Neuronal stem cell (in vitro differentiated cells): ENCODE data around the gene TCHH.

Experiments used
- DNase-seq: peaks from one replicate; pipeline ENCODE4 v3.0.0-alpha.2; 2013; ENCODE audit warnings: low spot score
- H2AFZ ChIP-seq: one replicate; pipeline ENCODE4 v1.6.1; 2013; ENCODE audit warnings: mild to moderate bottlenecking, low read length, inconsistent platforms
- H2AK5ac ChIP-seq: 2 replicates; pipeline ENCODE4 v1.6.1; 2013; ENCODE audit warnings: low read depth, mild to moderate bottlenecking, inconsistent platforms, low read length, moderate library complexity, mixed read lengths
- H2BK120ac ChIP-seq: 2 replicates; pipeline ENCODE4 v1.6.1; 2013; ENCODE audit warnings: low read depth, mild to moderate bottlenecking, inconsistent platforms, low read length, moderate library complexity, mixed read lengths
- H2BK12ac ChIP-seq: one replicate; pipeline ENCODE4 v1.6.1; 2013; ENCODE audit warnings: low read length, inconsistent platforms
- H2BK15ac ChIP-seq: 2 replicates; pipeline ENCODE4 v1.6.1; 2013; ENCODE audit warnings: mild to moderate bottlenecking, low read length, inconsistent platforms, mixed read lengths
- H2BK5ac ChIP-seq: one replicate; pipeline ENCODE4 v1.6.1; 2013; ENCODE audit warnings: inconsistent platforms, mild to moderate bottlenecking, low read length, moderate library complexity
- H3K14ac ChIP-seq: one replicate; pipeline ENCODE4 v1.6.1; 2013; ENCODE audit warnings: low read length, inconsistent platforms
- H3K18ac ChIP-seq: 2 replicates; pipeline ENCODE4 v1.6.1; 2013; ENCODE audit warnings: low read length, inconsistent platforms
- H3K23ac ChIP-seq: 2 replicates; pipeline ENCODE4 v1.6.1; 2013; ENCODE audit warnings: low read depth, mild to moderate bottlenecking, mixed read lengths, low read length, inconsistent platforms; ENCODE audit not compliant: poor library complexity
- H3K27ac ChIP-seq: replicated peaks from 3 replicates; pipeline ENCODE4 v1.5.1; 2013; ENCODE audit warnings: low read length, inconsistent platforms
- H3K27me3 ChIP-seq, 3 experiments: 2 replicates each; pipeline ENCODE4 v1.6.1; 2013; ENCODE audit warnings: low read length in 3 of 3, mild to moderate bottlenecking in 2 of 3, inconsistent platforms in 1 of 3, low read depth in 1 of 3, mixed read lengths in 1 of 3, moderate library complexity in 1 of 3; ENCODE audit not compliant: control insufficient read depth in 3 of 3, insufficient read depth in 3 of 3
- H3K36me3 ChIP-seq, 2 donors: replicated peaks in 1 of 2; 2 replicates each; pipeline ENCODE4 v1.6.1; 2013; ENCODE audit warnings: low read length in 2 of 2; ENCODE audit not compliant: control insufficient read depth in 2 of 2, insufficient read depth in 2 of 2
- H3K4ac ChIP-seq: 2 replicates; pipeline ENCODE4 v1.6.1; 2013; ENCODE audit warnings: inconsistent platforms, mild to moderate bottlenecking, low read length, moderate library complexity
- H3K4me1 ChIP-seq, 2 donors: 1 replicate in 1 of 2; 2 replicates in 1 of 2; pipeline ENCODE4 v1.6.1; 2013; ENCODE audit warnings: low read length in 2 of 2, low read depth in 1 of 2; ENCODE audit not compliant: control insufficient read depth in 2 of 2, insufficient read depth in 1 of 2
- H3K4me2 ChIP-seq: one replicate; pipeline ENCODE4 v1.6.1; 2013; ENCODE audit warnings: mild to moderate bottlenecking, low read length, inconsistent platforms; ENCODE audit not compliant: insufficient read depth, poor library complexity, severe bottlenecking
- H3K4me3 ChIP-seq, 2 donors: 2 replicates each; pipeline ENCODE4 v1.5.1; 2013; ENCODE audit warnings: low read length in 2 of 2, mild to moderate bottlenecking in 2 of 2, inconsistent platforms in 1 of 2, moderate library complexity in 1 of 2
- H3K79me1 ChIP-seq: one replicate; pipeline ENCODE4 v1.6.1; 2013; ENCODE audit warnings: low read depth, mild to moderate bottlenecking, inconsistent platforms, low read length, moderate library complexity
- H3K9ac ChIP-seq: one replicate; pipeline ENCODE4 v1.6.1; 2013; ENCODE audit warnings: mild to moderate bottlenecking, low read depth, low read length, inconsistent platforms; ENCODE audit not compliant: poor library complexity
- H3K9me3 ChIP-seq, 2 donors: replicated peaks in 1 of 2; 2 replicates each; pipeline versions ENCODE3 to v1.6.1; 2013; ENCODE audit warnings: low read length in 2 of 2, mild to moderate bottlenecking in 2 of 2, inconsistent platforms in 1 of 2, low read depth in 1 of 2, mixed read lengths in 1 of 2, moderate library complexity in 1 of 2; ENCODE audit not compliant: control insufficient read depth in 2 of 2, insufficient read depth in 1 of 2
- H4K8ac ChIP-seq: one replicate; pipeline ENCODE4 v1.6.1; 2013; ENCODE audit warnings: low read depth, mild to moderate bottlenecking, inconsistent platforms, low read length, moderate library complexity
- H4K91ac ChIP-seq: one replicate; pipeline ENCODE4 v1.6.1; 2013; ENCODE audit warnings: low read length, low read depth, mild to moderate bottlenecking, inconsistent platforms; ENCODE audit not compliant: poor library complexity
- WGBS, 2 donors: extraction: QIAGEN DNeasy Blood & Tissue Kit; methylation state at CpG; one replicate each; pipeline ENCODE4 v1.1.7; 2013; ENCODE audit warnings: missing lambda C conversion rate in 2 of 2, mixed read lengths in 1 of 2; ENCODE audit not compliant: insufficient read length in 2 of 2, insufficient replicate concordance in 1 of 2; ENCODE audit errors: extremely low coverage in 2 of 2; 5-methylcytosine and 5-hydroxymethylcytosine counted together

Gene TCHH

GRCh38 chr1:152160576-152160975 lies 45.3 kb upstream of the TCHH start:
- Histone ChIP-seq H3K79me1 (no peaks in the 10 kb centered on the region), H2AK5ac (no peak overlapping the region), H2AFZ (no peak overlapping the region), H3K4me3 (no peak overlapping the region), H3K36me3 (no peaks in the 10 kb centered on the region), H3K9ac (no peak overlapping the region), H3K23ac (no peak overlapping the region), H4K8ac (no peak overlapping the region), H3K4me2 (no peak overlapping the region), H2BK120ac (no peak overlapping the region), H2BK12ac (no peak overlapping the region), H3K27ac (no peak overlapping the region), H3K14ac (no peak overlapping the region), H3K27me3 (peaks cover 0 to 4% (median 0%) of the 10 kb centered on the region in 3 experiments), H3K4me1 (no peaks in the 10 kb centered on the region), H3K18ac (no peak overlapping the region), H2BK5ac (no peak overlapping the region), H3K9me3 (peaks cover 0 to 3% of the 10 kb centered on the region in 2 donors), H2BK15ac (no peak overlapping the region), H3K4ac (no peak overlapping the region), H4K91ac (no peak overlapping the region)
- no peak for DNase-seq
- no CpG with 5 or more reads among the region's 3 CpGs for WGBS, 2 donors

DNA sequence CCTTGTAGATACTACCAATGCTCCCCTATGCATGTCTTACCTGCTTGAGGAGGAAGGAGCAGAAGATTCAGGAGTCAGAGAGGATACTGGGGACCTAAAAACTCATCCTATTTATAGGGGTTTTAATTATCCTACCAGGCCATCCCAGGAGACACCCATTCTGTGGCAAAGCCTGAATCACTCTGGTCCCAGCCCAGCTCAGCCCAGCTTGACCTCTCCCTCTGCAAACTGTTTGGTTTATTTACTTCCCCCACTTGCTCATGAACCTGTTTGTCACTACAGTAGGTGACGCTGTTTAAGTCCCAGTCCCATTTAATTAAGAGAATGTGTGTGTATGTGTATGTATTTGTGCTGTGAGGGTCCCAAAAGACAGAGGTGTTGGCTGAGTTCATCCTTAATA lies 43.9 kb upstream of the TCHH start, which contains the start of gene RPTN:
Gene RPTN, minus strand, starts transcription at position 85 of the 400 bp plus-strand sequence. CDS start 1,339 bp downstream, outside the sequence.
- Histone ChIP-seq H4K8ac (no peak within 1 kb of the TSS), H3K27ac (no peak within 1 kb of the TSS), H2AFZ (no peak within 1 kb of the TSS), H3K18ac (no peak within 1 kb of the TSS), H2BK5ac (no peak within 1 kb of the TSS), H3K9ac (no peak within 1 kb of the TSS), H3K4me3 (no peak within 1 kb of the TSS), H3K4me1 (no peaks in the 10 kb centered on the region), H3K27me3 (peaks cover 0 to 4% (median 0%) of the 10 kb centered on the region in 3 experiments), H3K14ac (no peak within 1 kb of the TSS), H2AK5ac (no peak within 1 kb of the TSS), H3K4ac (no peak within 1 kb of the TSS), H3K23ac (no peak within 1 kb of the TSS), H3K79me1 (no peaks in the 10 kb centered on the region), H4K91ac (no peak within 1 kb of the TSS), H3K36me3 (no peaks in the 10 kb centered on the region), H3K4me2 (no peak within 1 kb of the TSS), H2BK120ac (no peak within 1 kb of the TSS), H2BK12ac (no peak within 1 kb of the TSS), H2BK15ac (no peak within 1 kb of the TSS), H3K9me3 (peaks cover 0 to 7% of the 10 kb centered on the region in 2 donors)
- DNase-seq: no peak
- WGBS, 2 donors: no CpG with 5 or more reads among the region's 1 CpG

DNA sequence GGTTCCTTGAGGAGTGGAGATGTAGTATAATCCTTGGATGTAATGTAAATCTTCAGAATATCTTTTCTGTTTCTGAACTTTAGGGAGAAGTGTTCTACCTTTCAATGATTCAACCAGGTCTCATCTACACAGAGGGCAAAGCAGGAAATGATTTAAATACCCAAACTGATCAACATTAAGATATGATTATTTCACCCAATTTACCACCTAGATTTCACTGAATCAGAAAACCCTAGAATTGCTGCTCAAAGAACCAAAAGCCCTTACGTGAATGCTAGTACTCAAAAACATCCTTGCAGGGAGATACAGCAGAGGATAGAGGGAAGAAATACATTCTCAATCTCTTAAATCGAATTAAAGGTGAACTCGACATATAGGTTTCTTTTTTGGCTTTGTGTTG lies 38.8 kb upstream of the TCHH start:
- no peak overlapping the region for H3K18ac ChIP-seq
- H2BK120ac ChIP-seq: no peak overlapping the region
- H3K79me1 ChIP-seq: no peaks in the 10 kb centered on the region
- H3K9ac ChIP-seq: no peak overlapping the region
- no peak overlapping the region for H4K8ac ChIP-seq
- no peak overlapping the region for H2BK12ac ChIP-seq
- H3K14ac ChIP-seq: no peak overlapping the region
- H2AFZ ChIP-seq: no peak overlapping the region
- WGBS, 2 donors: no CpG with 5 or more reads among the region's 3 CpGs
- no peak overlapping the region for H3K27ac ChIP-seq
- DNase-seq: no peak
- H3K23ac ChIP-seq: no peak overlapping the region
- H4K91ac ChIP-seq: no peak overlapping the region
- H3K4ac ChIP-seq: no peak overlapping the region
- no peak overlapping the region for H3K4me3 ChIP-seq
- peaks cover 0 to 13% of the 10 kb centered on the region in 2 donors for H3K9me3 ChIP-seq
- peaks cover 0 to under 1% (median 0%) of the 10 kb centered on the region in 3 experiments for H3K27me3 ChIP-seq
- H2AK5ac ChIP-seq: no peak overlapping the region
- H2BK5ac ChIP-seq: no peak overlapping the region
- no peaks in the 10 kb centered on the region for H3K36me3 ChIP-seq
- no peak overlapping the region for H2BK15ac ChIP-seq
- H3K4me1 ChIP-seq: no peaks in the 10 kb centered on the region
- no peak overlapping the region for H3K4me2 ChIP-seq

GRCh38 chr1:152151646-152152045 lies 36.4 kb upstream of the TCHH start:
- H3K4ac ChIP-seq: no peak overlapping the region
- H2BK12ac ChIP-seq: no peak overlapping the region
- no peak overlapping the region for H2AK5ac ChIP-seq
- no peak overlapping the region for H3K4me3 ChIP-seq
- no peak overlapping the region for H2AFZ ChIP-seq
- no CpG with 5 or more reads among the region's 2 CpGs for WGBS, 2 donors
- H3K4me2 ChIP-seq: no peak overlapping the region
- no peaks in the 10 kb centered on the region for H3K4me1 ChIP-seq
- no peaks in the 10 kb centered on the region for H3K36me3 ChIP-seq
- no peak overlapping the region for H2BK15ac ChIP-seq
- no peak overlapping the region for H3K9ac ChIP-seq
- H2BK5ac ChIP-seq: no peak overlapping the region
- no peak for DNase-seq
- H3K27ac ChIP-seq: no peak overlapping the region
- H4K8ac ChIP-seq: no peak overlapping the region
- no peak overlapping the region for H2BK120ac ChIP-seq
- H3K9me3 ChIP-seq: peaks cover 7 to 17% of the 10 kb centered on the region in 2 donors
- no peak overlapping the region for H3K23ac ChIP-seq
- H3K79me1 ChIP-seq: no peaks in the 10 kb centered on the region
- no peak overlapping the region for H3K14ac ChIP-seq
- H4K91ac ChIP-seq: no peak overlapping the region
- no peak overlapping the region for H3K18ac ChIP-seq
- H3K27me3 ChIP-seq: no peaks in the 10 kb centered on the region
